Measurements from ENCODE around the gene OR5K4.

The OR5K4 gene

DNA sequence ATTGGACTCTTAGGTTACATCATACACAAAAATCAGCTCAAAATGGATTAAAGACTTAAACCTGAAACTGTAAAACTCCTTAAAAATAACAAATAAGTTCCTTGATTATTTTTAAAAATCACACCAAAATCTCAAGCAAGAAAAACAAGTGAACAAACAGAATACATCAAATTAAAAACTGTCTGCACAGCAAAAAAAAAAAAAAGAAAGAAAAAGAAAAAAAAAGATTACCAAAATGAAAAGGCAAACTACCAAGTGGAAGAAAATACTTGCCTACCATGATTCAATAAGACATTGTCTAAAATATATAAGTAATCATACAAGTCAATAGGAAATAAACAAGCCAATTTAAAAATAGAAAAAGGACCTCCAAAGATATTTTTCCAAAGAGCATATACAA lies 17.5 kb downstream of the OR5K4 start:
- H3K14ac ChIP-seq (ENCODE audit: low read length), result no peak overlapping the region
- H2AFZ ChIP-seq (ENCODE audit: insufficient read depth, low read length, poor library complexity), result no peak overlapping the region
- H3K79me2 ChIP-seq (ENCODE audit: control insufficient read depth, insufficient read depth, low read length, poor library complexity), result no peaks in the 10 kb centered on the region
- no peak overlapping the region for H3K9ac ChIP-seq (ENCODE audit: low read length)
- no peaks in the 10 kb centered on the region for H3K9me3 ChIP-seq (ENCODE audit: insufficient read depth, low read depth, low read length)
- H4K12ac ChIP-seq (ENCODE audit: low read depth, low read length), result no peak overlapping the region
- H3K27me3 ChIP-seq (ENCODE audit: insufficient read depth, low read length), result no peaks in the 10 kb centered on the region
- H3K4me1 ChIP-seq (ENCODE audit: control insufficient read depth in 1 of 2, insufficient read depth in 2 of 2, low read length in 2 of 2), result no peaks in the 10 kb centered on the region
- no peaks in the 10 kb centered on the region for H3K36me3 ChIP-seq (ENCODE audit: control insufficient read depth in 1 of 2, insufficient read depth in 2 of 2, low read length in 2 of 2)
- H4K8ac ChIP-seq (ENCODE audit: low read depth, low read length), result no peak overlapping the region
- no peak overlapping the region for H2BK120ac ChIP-seq (ENCODE audit: insufficient read depth, low read length, poor library complexity)
- H3K4me2 ChIP-seq (ENCODE audit: low read length), result no peak overlapping the region
- DNase-seq, result no peak
- H3K23ac ChIP-seq (ENCODE audit: low read length), result no peak overlapping the region
- no peaks in the 10 kb centered on the region for H3K79me1 ChIP-seq (ENCODE audit: low read length)
- no peak overlapping the region for H2AK5ac ChIP-seq (ENCODE audit: low read length)
- H3K4me3 ChIP-seq (ENCODE audit: low read depth, low read length), result no peak overlapping the region
- H3K18ac ChIP-seq (ENCODE audit: low read length), result no peak overlapping the region
- no peak overlapping the region for H2BK12ac ChIP-seq (ENCODE audit: low read length)
- no peak overlapping the region for H3K4ac ChIP-seq (ENCODE audit: low read depth, low read length)
- no peak overlapping the region for H2BK5ac ChIP-seq (ENCODE audit: low read depth, low read length, poor library complexity)
- no peak overlapping the region for H3K27ac ChIP-seq (ENCODE audit: low read depth, low read length)
- H4K91ac ChIP-seq (ENCODE audit: low read depth, low read length), result no peak overlapping the region

DNA sequence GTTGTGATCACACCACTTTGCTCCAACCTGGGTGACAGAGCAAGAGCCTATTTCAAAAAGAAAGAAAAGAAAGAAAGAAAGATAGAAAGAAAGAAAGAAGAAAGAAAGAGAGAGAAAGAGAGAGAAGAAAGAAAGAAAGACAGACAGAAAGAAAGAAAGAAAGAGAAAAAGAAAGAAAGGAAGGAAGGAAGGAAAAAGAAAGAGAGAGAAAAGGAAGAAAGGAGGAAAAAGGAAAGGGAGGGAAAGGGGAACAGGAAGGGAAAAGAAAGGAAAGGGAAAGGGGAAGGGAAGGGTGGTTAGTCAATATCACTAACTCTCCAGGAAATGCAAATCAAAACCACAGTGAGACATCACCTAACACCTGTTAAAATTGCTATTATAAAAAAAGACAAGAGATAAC lies 18.2 kb downstream of the OR5K4 start:
- Histone ChIP-seq H2BK120ac (ENCODE audit: insufficient read depth, low read length, poor library complexity) (no peak overlapping the region), H3K4me3 (ENCODE audit: low read depth, low read length) (no peak overlapping the region), H2BK12ac (ENCODE audit: low read length) (no peak overlapping the region), H3K27me3 (ENCODE audit: insufficient read depth, low read length) (no peaks in the 10 kb centered on the region), H3K36me3 (ENCODE audit: control insufficient read depth in 1 of 2, insufficient read depth in 2 of 2, low read length in 2 of 2) (no peaks in the 10 kb centered on the region), H3K14ac (ENCODE audit: low read length) (no peak overlapping the region), H4K12ac (ENCODE audit: low read depth, low read length) (no peak overlapping the region), H3K4ac (ENCODE audit: low read depth, low read length) (no peak overlapping the region), H3K18ac (ENCODE audit: low read length) (no peak overlapping the region), H2AK5ac (ENCODE audit: low read length) (no peak overlapping the region), H2BK5ac (ENCODE audit: low read depth, low read length, poor library complexity) (no peak overlapping the region), H2AFZ (ENCODE audit: insufficient read depth, low read length, poor library complexity) (no peak overlapping the region), H3K23ac (ENCODE audit: low read length) (no peak overlapping the region), H3K79me2 (ENCODE audit: control insufficient read depth, insufficient read depth, low read length, poor library complexity) (no peaks in the 10 kb centered on the region), H3K9me3 (ENCODE audit: insufficient read depth, low read depth, low read length) (no peaks in the 10 kb centered on the region), H4K91ac (ENCODE audit: low read depth, low read length) (no peak overlapping the region), H3K27ac (ENCODE audit: low read depth, low read length) (no peak overlapping the region), H3K9ac (ENCODE audit: low read length) (no peak overlapping the region), H3K4me1 (ENCODE audit: control insufficient read depth in 1 of 2, insufficient read depth in 2 of 2, low read length in 2 of 2) (no peaks in the 10 kb centered on the region), H3K79me1 (ENCODE audit: low read length) (no peaks in the 10 kb centered on the region), H3K4me2 (ENCODE audit: low read length) (no peak overlapping the region), H4K8ac (ENCODE audit: low read depth, low read length) (no peak overlapping the region)
- DNase-seq, result no peak

DNA sequence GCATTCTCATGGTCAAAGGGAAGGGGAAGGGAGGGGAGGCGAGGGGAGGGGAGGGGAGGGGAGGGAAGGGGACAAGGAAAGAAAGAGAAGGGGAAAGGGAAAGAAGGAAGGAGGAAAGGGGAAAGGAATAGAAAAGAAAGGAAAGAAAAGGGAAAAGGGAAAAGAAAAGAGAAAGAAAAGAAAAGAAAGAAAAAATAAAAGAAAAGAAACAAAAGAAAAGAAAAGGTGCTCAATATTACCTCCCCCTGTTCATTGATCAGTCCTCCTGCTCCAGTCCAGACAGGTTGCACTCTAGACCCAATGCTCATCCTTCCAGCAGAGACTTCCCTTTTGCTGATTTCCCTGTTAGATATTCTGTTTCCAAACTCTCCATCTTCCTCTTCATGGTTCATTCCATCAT lies 18.8 kb downstream of the OR5K4 start:
- Histone ChIP-seq H2AK5ac (ENCODE audit: low read length) (no peak overlapping the region), H3K36me3 (ENCODE audit: control insufficient read depth in 1 of 2, insufficient read depth in 2 of 2, low read length in 2 of 2) (no peaks in the 10 kb centered on the region), H3K4me2 (ENCODE audit: low read length) (no peak overlapping the region), H3K23ac (ENCODE audit: low read length) (no peak overlapping the region), H2AFZ (ENCODE audit: insufficient read depth, low read length, poor library complexity) (no peak overlapping the region), H3K9me3 (ENCODE audit: insufficient read depth, low read depth, low read length) (no peaks in the 10 kb centered on the region), H4K12ac (ENCODE audit: low read depth, low read length) (no peak overlapping the region), H3K79me1 (ENCODE audit: low read length) (no peaks in the 10 kb centered on the region), H3K9ac (ENCODE audit: low read length) (no peak overlapping the region), H3K4ac (ENCODE audit: low read depth, low read length) (no peak overlapping the region), H3K18ac (ENCODE audit: low read length) (no peak overlapping the region), H4K91ac (ENCODE audit: low read depth, low read length) (no peak overlapping the region), H3K4me1 (ENCODE audit: control insufficient read depth in 1 of 2, insufficient read depth in 2 of 2, low read length in 2 of 2) (no peaks in the 10 kb centered on the region), H3K27me3 (ENCODE audit: insufficient read depth, low read length) (no peaks in the 10 kb centered on the region), H3K14ac (ENCODE audit: low read length) (no peak overlapping the region), H3K4me3 (ENCODE audit: low read depth, low read length) (no peak overlapping the region), H2BK120ac (ENCODE audit: insufficient read depth, low read length, poor library complexity) (no peak overlapping the region), H2BK12ac (ENCODE audit: low read length) (no peak overlapping the region), H3K27ac (ENCODE audit: low read depth, low read length) (no peak overlapping the region), H2BK5ac (ENCODE audit: low read depth, low read length, poor library complexity) (no peak overlapping the region), H3K79me2 (ENCODE audit: control insufficient read depth, insufficient read depth, low read length, poor library complexity) (no peaks in the 10 kb centered on the region), H4K8ac (ENCODE audit: low read depth, low read length) (no peak overlapping the region)
- no CpG with 5 or more reads among the region's 1 CpG for WGBS (ENCODE audit: extremely low coverage, insufficient coverage, insufficient read length)
- no peak for DNase-seq

DNA sequence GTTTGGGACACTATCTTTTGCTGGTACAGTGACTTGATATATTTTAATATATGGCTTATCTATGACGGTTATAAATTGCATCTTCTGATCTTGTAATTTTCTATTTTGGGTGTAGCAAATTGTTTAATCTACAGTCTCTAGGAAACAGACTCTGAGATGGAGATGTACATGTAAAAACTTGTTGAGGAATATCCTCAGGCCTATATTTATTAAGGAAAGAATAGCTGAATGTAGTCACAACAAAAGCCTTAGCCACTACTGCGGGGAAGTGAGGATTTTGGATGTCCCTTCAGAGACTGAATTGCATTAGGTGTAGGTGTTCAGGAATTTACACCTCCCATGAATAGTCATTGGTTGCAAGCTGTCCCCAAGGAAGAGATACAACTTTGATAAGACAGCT lies 23.0 kb downstream of the OR5K4 start:
- DNase-seq, result no peak
- no peaks in the 10 kb centered on the region for H3K36me3 ChIP-seq (ENCODE audit: control insufficient read depth in 1 of 2, insufficient read depth in 2 of 2, low read length in 2 of 2)
- no peak overlapping the region for H4K91ac ChIP-seq (ENCODE audit: low read depth, low read length)
- H3K4me3 ChIP-seq (ENCODE audit: low read depth, low read length), result no peak overlapping the region
- H3K4ac ChIP-seq (ENCODE audit: low read depth, low read length), result no peak overlapping the region
- no peak overlapping the region for H4K8ac ChIP-seq (ENCODE audit: low read depth, low read length)
- no peak overlapping the region for H4K12ac ChIP-seq (ENCODE audit: low read depth, low read length)
- no peak overlapping the region for H3K4me2 ChIP-seq (ENCODE audit: low read length)
- H3K79me1 ChIP-seq (ENCODE audit: low read length), result no peaks in the 10 kb centered on the region
- H3K4me1 ChIP-seq (ENCODE audit: control insufficient read depth in 1 of 2, insufficient read depth in 2 of 2, low read length in 2 of 2), result no peaks in the 10 kb centered on the region
- no peak overlapping the region for H2AFZ ChIP-seq (ENCODE audit: insufficient read depth, low read length, poor library complexity)
- H3K27ac ChIP-seq (ENCODE audit: low read depth, low read length), result no peak overlapping the region
- H2BK120ac ChIP-seq (ENCODE audit: insufficient read depth, low read length, poor library complexity), result no peak overlapping the region
- H3K18ac ChIP-seq (ENCODE audit: low read length), result no peak overlapping the region
- no peaks in the 10 kb centered on the region for H3K79me2 ChIP-seq (ENCODE audit: control insufficient read depth, insufficient read depth, low read length, poor library complexity)
- no peak overlapping the region for H2BK12ac ChIP-seq (ENCODE audit: low read length)
- H3K23ac ChIP-seq (ENCODE audit: low read length), result no peak overlapping the region
- H2BK5ac ChIP-seq (ENCODE audit: low read depth, low read length, poor library complexity), result no peak overlapping the region
- no peak overlapping the region for H3K14ac ChIP-seq (ENCODE audit: low read length)
- no peaks in the 10 kb centered on the region for H3K9me3 ChIP-seq (ENCODE audit: insufficient read depth, low read depth, low read length)
- H3K9ac ChIP-seq (ENCODE audit: low read length), result no peak overlapping the region
- no CpG with 5 or more reads among the region's 2 CpGs for WGBS (ENCODE audit: extremely low coverage, insufficient coverage, insufficient read length)
- no peak overlapping the region for H2AK5ac ChIP-seq (ENCODE audit: low read length)
- H3K27me3 ChIP-seq (ENCODE audit: insufficient read depth, low read length), result no peaks in the 10 kb centered on the region

DNA sequence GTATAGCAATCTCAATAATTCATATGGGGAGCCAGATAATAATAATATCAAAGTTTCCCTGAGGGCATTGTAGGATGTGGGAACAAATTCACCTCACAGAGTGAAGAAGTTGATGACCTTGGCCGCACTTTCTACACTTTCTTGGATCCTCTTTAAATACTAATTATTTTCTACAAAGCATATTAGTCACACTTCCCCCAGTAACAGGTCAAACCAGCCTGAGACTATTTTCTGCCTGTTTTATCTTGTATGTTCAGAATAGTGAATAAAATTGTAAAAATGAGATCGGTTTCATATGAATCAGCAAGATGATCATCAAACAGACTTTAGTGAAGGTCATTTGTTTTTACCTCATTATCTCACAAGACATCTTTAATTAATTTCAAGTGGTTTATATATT lies 34.5 kb downstream of the OR5K4 start:
- Histone ChIP-seq H3K4ac (ENCODE audit: low read depth, low read length) (no peak overlapping the region), H3K9ac (ENCODE audit: low read length) (no peak overlapping the region), H2BK120ac (ENCODE audit: insufficient read depth, low read length, poor library complexity) (no peak overlapping the region), H3K36me3 (ENCODE audit: control insufficient read depth in 1 of 2, insufficient read depth in 2 of 2, low read length in 2 of 2) (no peaks in the 10 kb centered on the region), H2AK5ac (ENCODE audit: low read length) (no peak overlapping the region), H3K4me1 (ENCODE audit: control insufficient read depth in 1 of 2, insufficient read depth in 2 of 2, low read length in 2 of 2) (no peaks in the 10 kb centered on the region), H3K9me3 (ENCODE audit: insufficient read depth, low read depth, low read length) (no peaks in the 10 kb centered on the region), H3K79me1 (ENCODE audit: low read length) (no peaks in the 10 kb centered on the region), H3K27me3 (ENCODE audit: insufficient read depth, low read length) (no peaks in the 10 kb centered on the region), H3K18ac (ENCODE audit: low read length) (no peak overlapping the region), H3K79me2 (ENCODE audit: control insufficient read depth, insufficient read depth, low read length, poor library complexity) (no peaks in the 10 kb centered on the region), H3K14ac (ENCODE audit: low read length) (no peak overlapping the region), H2AFZ (ENCODE audit: insufficient read depth, low read length, poor library complexity) (no peak overlapping the region), H4K12ac (ENCODE audit: low read depth, low read length) (no peak overlapping the region), H3K23ac (ENCODE audit: low read length) (no peak overlapping the region), H3K27ac (ENCODE audit: low read depth, low read length) (no peak overlapping the region), H4K8ac (ENCODE audit: low read depth, low read length) (no peak overlapping the region), H2BK5ac (ENCODE audit: low read depth, low read length, poor library complexity) (no peak overlapping the region), H3K4me3 (ENCODE audit: low read depth, low read length) (no peak overlapping the region), H4K91ac (ENCODE audit: low read depth, low read length) (no peak overlapping the region), H2BK12ac (ENCODE audit: low read length) (no peak overlapping the region), H3K4me2 (ENCODE audit: low read length) (no peak overlapping the region)
- DNase-seq, result no peak
- WGBS (ENCODE audit: extremely low coverage, insufficient coverage, insufficient read length), result no CpG with 5 or more reads among the region's 2 CpGs

All from trophoblast cell (in vitro differentiated cells and primary cell).